Thyroid gland (tissue), 4 donors: ENCODE data around the gene RBPMS2.

ENCODE experiments used
- POLR2A ChIP-seq, 2 donors: fragments of 450-650 bp; IDR thresholded peaks; one replicate each; pipeline ENCODE4 v1.6.1; 2017; ENCODE audit warnings: antibody characterized with exemption in 2 of 2, mild to moderate bottlenecking in 2 of 2, moderate library complexity in 1 of 2
- TF ChIP-seq, protein P1 (sequence below), 6 experiments: fragments of 200-600 bp in 3 of 6; fragments of 450-650 bp in 3 of 6; sonication (generic) in 3 of 6; IDR thresholded peaks; one replicate each; pipeline ENCODE4 v1.5.1; 2016 to 2019; ENCODE audit warnings: antibody characterized with exemption in 6 of 6, mild to moderate bottlenecking in 2 of 6, inconsistent platforms in 1 of 6, moderate library complexity in 1 of 6

DNA sequence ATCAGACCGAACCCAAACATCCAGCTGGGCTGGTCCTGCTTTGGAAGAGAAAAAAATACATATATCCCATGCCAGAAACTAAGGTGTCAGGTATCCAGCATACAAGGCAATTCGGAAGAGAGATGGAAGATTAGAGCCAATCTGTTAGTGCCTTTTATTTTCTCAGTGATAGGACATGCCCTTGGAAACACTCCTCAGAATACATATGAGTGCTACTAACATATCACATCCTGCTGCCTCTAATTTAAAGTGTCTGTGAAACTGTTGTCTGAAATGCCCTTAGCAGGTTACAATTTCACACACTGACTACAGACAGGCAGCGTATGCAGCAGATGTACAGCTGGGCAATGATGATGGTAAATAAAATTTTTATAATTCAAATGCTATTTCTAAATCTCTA is 78.9 kb downstream of the RBPMS2 start:
- TF ChIP-seq, protein P1, sequence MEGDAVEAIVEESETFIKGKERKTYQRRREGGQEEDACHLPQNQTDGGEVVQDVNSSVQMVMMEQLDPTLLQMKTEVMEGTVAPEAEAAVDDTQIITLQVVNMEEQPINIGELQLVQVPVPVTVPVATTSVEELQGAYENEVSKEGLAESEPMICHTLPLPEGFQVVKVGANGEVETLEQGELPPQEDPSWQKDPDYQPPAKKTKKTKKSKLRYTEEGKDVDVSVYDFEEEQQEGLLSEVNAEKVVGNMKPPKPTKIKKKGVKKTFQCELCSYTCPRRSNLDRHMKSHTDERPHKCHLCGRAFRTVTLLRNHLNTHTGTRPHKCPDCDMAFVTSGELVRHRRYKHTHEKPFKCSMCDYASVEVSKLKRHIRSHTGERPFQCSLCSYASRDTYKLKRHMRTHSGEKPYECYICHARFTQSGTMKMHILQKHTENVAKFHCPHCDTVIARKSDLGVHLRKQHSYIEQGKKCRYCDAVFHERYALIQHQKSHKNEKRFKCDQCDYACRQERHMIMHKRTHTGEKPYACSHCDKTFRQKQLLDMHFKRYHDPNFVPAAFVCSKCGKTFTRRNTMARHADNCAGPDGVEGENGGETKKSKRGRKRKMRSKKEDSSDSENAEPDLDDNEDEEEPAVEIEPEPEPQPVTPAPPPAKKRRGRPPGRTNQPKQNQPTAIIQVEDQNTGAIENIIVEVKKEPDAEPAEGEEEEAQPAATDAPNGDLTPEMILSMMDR (IDR thresholded peaks at IDR 0.05), result no peak
- no peak for TF ChIP-seq POLR2A (IDR thresholded peaks at IDR 0.05)
